Psoas muscle (tissue), 8 donors: ENCODE results near the gene GNAQ. TPM values are rescaled to one million over a fixed set of nuclear protein-coding genes. Genes with fewer than 3 reads are reported as not detected.
"Not testable (repeated sequence)": the region's sequence is repeated elsewhere in the genome, so short reads cannot be mapped to it uniquely, and the experiment has no call there.

Experiments
- ATAC-seq, 4 donors: fragments of 200-7000 bp; cut with Tn5 transposase; one replicate each; pipeline ENCODE4 v1.9.1; 2020; ENCODE audit warnings: moderate library complexity in 3 of 4, mild to moderate bottlenecking in 2 of 4
- DNase-seq, 2 donors: peaks; one replicate each; pipeline ENCODE4 v3.0.0-alpha.2; 2020
- H3K27ac ChIP-seq: fragments of 200-600 bp; one replicate; pipeline ENCODE4 v1.8.0; 2022
- H3K27me3 ChIP-seq, 3 donors: fragments of 200-600 bp in 1 of 3; one replicate each; pipeline versions ENCODE4 v1.6.1 to v1.8.0; 2013 to 2022; ENCODE audit warnings: low read length in 2 of 3, mild to moderate bottlenecking in 2 of 3, moderate library complexity in 1 of 3; ENCODE audit not compliant: insufficient read depth in 3 of 3
- H3K36me3 ChIP-seq, 2 donors: fragments of 200-600 bp in 1 of 2; one replicate each; pipeline versions ENCODE4 v1.6.1 to v1.8.0; 2013 to 2022; ENCODE audit warnings: low read depth in 1 of 2, mild to moderate bottlenecking in 1 of 2, moderate library complexity in 1 of 2; ENCODE audit not compliant: insufficient read depth in 1 of 2
- H3K4me1 ChIP-seq: fragments of 200-600 bp; one replicate; pipeline ENCODE4 v1.8.0; 2022
- H3K4me3 ChIP-seq: fragments of 200-600 bp; one replicate; pipeline ENCODE4 v1.8.0; 2022; ENCODE audit warnings: mild to moderate bottlenecking
- H3K9me3 ChIP-seq: fragments of 200-600 bp; one replicate; pipeline ENCODE4 v1.8.0; 2022
- WGBS, 3 donors: extraction: QIAGEN DNeasy Blood & Tissue Kit; methylation state at CpG; one replicate each; pipeline versions ENCODE4 v1.1.6 to v1.1.7; 2013; 5-methylcytosine and 5-hydroxymethylcytosine counted together
- intact Hi-C, 2 donors: fragments of 100-400 bp; cut with DNase I; formaldehyde crosslinking; loops; one replicate each; pipeline versions ENCODE4 v1.11.0 to v1.14.2; 2022
- polyA plus RNA-seq, 3 donors: library from polyadenylated mRNA; stranded (reverse); fragments of 200-250 nt; gene quantifications; one replicate each; pipeline ENCODE4 v1.2.3, GENCODE V29; 2013
- total RNA-seq, 4 donors: library from RNA; stranded (reverse); fragmentation: NEBNext Ultra II Directional in 2 of 4; extraction: Animal tissue kit (Norgen Biotek cat#: 25700) in 2 of 4; gene quantifications; one replicate each; pipeline versions ENCODE4 v1.2.1 to v1.2.4, GENCODE V29; 2021 to 2023
- TF ChIP-seq, protein P1 (sequence below): fragments of 200-600 bp; IDR thresholded peaks from one replicate; pipeline ENCODE4 v1.8.0; 2022; ENCODE audit warnings: antibody characterized with exemption
- donor health status: healthy with polysubstance abuse.
- donor health status: DM: no; HTN: no; CAD: no; lungs with moderate emphysema.
- donor health status: Bipolar disorder and iron deficiency.
- donor health status: healthy.
- donor health status: DM: yes; HTN: yes; CAD: no.
- donor health status: DM: no; HTN: no; CAD: no.
- donor health status: DM: no; HTN: no; CAD: no.
- donor health status: DM: yes; HTN: yes; CAD: no.

Gene GNAQ
- total and polyA plus RNA-seq, 7 donors: 8.3 to 26.6 (median 23.8) TPM

- Histone ChIP-seq H3K9me3 (no peaks in the 10 kb centered on the region), H3K27ac (no peak overlapping the region), H3K4me3 (no peak overlapping the region), H3K27me3 (no peaks in the 10 kb centered on the region), H3K4me1 (peaks cover 5% of the 10 kb centered on the region), H3K36me3 (no peaks in the 10 kb centered on the region)
- ATAC-seq: no peak
- no peak for DNase-seq
- WGBS, 3 donors: 23 to 36% (median 27%) methylated on average over 3 of the region's 3 CpGs
- intact Hi-C loops: no loop called here
- TF ChIP-seq, protein P1, sequence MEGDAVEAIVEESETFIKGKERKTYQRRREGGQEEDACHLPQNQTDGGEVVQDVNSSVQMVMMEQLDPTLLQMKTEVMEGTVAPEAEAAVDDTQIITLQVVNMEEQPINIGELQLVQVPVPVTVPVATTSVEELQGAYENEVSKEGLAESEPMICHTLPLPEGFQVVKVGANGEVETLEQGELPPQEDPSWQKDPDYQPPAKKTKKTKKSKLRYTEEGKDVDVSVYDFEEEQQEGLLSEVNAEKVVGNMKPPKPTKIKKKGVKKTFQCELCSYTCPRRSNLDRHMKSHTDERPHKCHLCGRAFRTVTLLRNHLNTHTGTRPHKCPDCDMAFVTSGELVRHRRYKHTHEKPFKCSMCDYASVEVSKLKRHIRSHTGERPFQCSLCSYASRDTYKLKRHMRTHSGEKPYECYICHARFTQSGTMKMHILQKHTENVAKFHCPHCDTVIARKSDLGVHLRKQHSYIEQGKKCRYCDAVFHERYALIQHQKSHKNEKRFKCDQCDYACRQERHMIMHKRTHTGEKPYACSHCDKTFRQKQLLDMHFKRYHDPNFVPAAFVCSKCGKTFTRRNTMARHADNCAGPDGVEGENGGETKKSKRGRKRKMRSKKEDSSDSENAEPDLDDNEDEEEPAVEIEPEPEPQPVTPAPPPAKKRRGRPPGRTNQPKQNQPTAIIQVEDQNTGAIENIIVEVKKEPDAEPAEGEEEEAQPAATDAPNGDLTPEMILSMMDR: no peak
These were observed 312.3 kb downstream of the GNAQ start for GRCh38 chr9:77719321-77719720.

GRCh38 chr9:77718298-77718640 lies 313.3 kb downstream of the GNAQ start:
- ATAC-seq, DNase-seq, H3K9me3 ChIP-seq, H3K36me3 ChIP-seq, intact Hi-C loops, H3K4me1 ChIP-seq, H3K4me3 ChIP-seq, H3K27me3 ChIP-seq, H3K27ac ChIP-seq: not testable (repeated sequence)
- 56 to 82% (median 70%) methylated on average over 5 of the region's 5 CpGs for WGBS, 3 donors

GRCh38 chr9:77717608-77718297 lies 313.9 kb downstream of the GNAQ start:
- H3K9me3 ChIP-seq, H3K4me3 ChIP-seq, H3K36me3 ChIP-seq, DNase-seq, ATAC-seq, H3K27ac ChIP-seq, H3K4me1 ChIP-seq, H3K27me3 ChIP-seq, intact Hi-C loops: not testable (repeated sequence)
- WGBS, 3 donors: 74 to 77% (median 76%) methylated on average over 4 of the region's 5 CpGs

DNA sequence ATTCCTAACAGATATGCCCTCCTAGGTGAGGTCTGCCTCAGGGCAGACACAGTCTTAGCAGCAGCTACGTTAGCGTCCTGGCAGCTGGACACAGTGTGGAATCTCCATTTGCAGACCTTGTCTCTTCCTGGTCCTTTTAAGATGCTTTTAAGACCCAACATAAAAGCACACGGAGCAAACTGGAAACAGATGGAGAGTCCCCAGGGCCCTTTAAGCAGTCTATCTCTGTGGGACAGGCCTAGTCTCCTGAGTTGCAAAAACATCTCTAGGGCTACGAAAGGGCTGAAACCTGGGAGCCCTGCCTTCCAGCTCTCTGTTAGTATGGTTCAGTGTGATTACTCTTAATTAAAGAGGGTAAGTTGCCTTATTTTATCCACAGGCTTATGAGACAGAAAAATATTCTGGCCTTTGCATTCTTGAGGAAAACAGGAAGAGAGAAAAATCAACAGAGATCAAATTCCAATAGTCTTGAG lies 317.5 kb downstream of the GNAQ start:
- 52 to 60% (median 56%) methylated on average over 4 of the region's 4 CpGs for whole genome bisulfite sequencing, 3 donors
- ATAC-seq (no peak), DNase-seq (no peak)
- Histone ChIP-seq H3K4me1 (no peaks in the 10 kb centered on the region), H3K36me3 (no peaks in the 10 kb centered on the region), H3K27ac (no peak overlapping the region), H3K27me3 (no peaks in the 10 kb centered on the region), H3K4me3 (no peak overlapping the region), H3K9me3 (no peaks in the 10 kb centered on the region)
- intact Hi-C loops: loop anchor here in 1 of 2 donors (5.0 kb wide), 1 partner anchor 87 kb away; no protein-coding TSS in a partner anchor
- TF ChIP-seq, protein P1: no peak

DNA sequence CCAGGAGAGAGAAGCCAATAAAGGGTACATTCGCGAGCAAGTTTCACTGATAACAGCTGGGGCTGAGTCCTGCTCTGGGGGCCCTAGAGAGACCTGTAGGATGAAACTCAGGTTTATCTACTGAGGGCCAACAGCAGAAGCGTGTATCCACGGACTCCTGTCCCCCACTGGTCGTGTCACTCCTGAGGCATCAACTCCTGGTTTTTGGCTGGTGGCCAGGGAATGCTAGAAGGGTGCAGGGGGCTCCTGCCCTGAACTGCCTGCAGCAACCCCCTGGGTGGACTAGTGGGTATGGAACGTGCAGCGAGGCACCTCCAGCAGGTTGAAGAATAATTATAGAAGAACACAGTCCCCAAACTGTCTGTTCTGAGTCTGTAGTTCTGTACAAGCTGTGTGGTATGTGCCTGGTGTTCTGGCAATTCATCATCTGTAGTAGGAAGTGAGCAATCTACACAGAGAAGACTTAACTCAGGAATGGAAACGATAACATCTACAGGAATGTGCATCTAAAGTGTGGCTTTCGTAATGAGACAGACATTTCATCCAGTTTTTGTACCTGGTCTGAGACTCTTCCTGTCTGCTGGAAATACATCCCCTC lies 319.0 kb downstream of the GNAQ start:
- no peaks in the 10 kb centered on the region for H3K36me3 ChIP-seq
- TF ChIP-seq, protein P1: no peak
- H3K9me3 ChIP-seq: no peaks in the 10 kb centered on the region
- H3K27ac ChIP-seq: no peak overlapping the region
- intact Hi-C loops: loop anchor here in 1 of 2 donors (5.0 kb wide), 1 partner anchor 85 kb away; no protein-coding TSS in a partner anchor
- ATAC-seq (no peak), DNase-seq (no peak)
- no peaks in the 10 kb centered on the region for H3K4me1 ChIP-seq
- H3K4me3 ChIP-seq: no peak overlapping the region
- no peaks in the 10 kb centered on the region for H3K27me3 ChIP-seq
- WGBS, 3 donors: 81 to 87% (median 82%) methylated on average over 9 of the region's 9 CpGs
